Ectodermal cell (in vitro differentiated cells): ENCODE data around the gene CTNNBL1.

ENCODE experiments used
- H3K27ac ChIP-seq: 2 replicates; pipeline ENCODE4 v1.7.0; 2013; ENCODE audit warnings: mild to moderate bottlenecking, low read depth, low read length; ENCODE audit not compliant: insufficient read depth, poor library complexity, severe bottlenecking
- H3K27me3 ChIP-seq: 2 replicates; pipeline ENCODE4 v1.7.0; 2013; ENCODE audit warnings: mild to moderate bottlenecking, low read length; ENCODE audit not compliant: insufficient read depth, control insufficient read depth, poor library complexity, severe bottlenecking
- H3K36me3 ChIP-seq: one replicate; pipeline ENCODE4 v1.7.0; 2013; ENCODE audit warnings: low read length; ENCODE audit not compliant: control insufficient read depth, insufficient read depth
- H3K4me1 ChIP-seq: one replicate; pipeline ENCODE4 v1.7.0; 2013; ENCODE audit warnings: low read length; ENCODE audit not compliant: control insufficient read depth, insufficient read depth
- H3K4me3 ChIP-seq: 2 replicates; pipeline ENCODE4 v1.7.0; 2013; ENCODE audit warnings: low read depth, low read length, control low read depth; ENCODE audit not compliant: insufficient read depth
- H3K9me3 ChIP-seq: 2 replicates; pipeline ENCODE4 v1.7.0; 2013; ENCODE audit warnings: mild to moderate bottlenecking, low read length, moderate library complexity; ENCODE audit not compliant: control insufficient read depth
- WGBS, 2 experiments: methylation state at CpG; one replicate each; pipeline ENCODE4 v1.1.7; 2013; ENCODE audit warnings: missing lambda C conversion rate in 2 of 2; 5-methylcytosine and 5-hydroxymethylcytosine counted together

CTNNBL1 gene

DNA sequence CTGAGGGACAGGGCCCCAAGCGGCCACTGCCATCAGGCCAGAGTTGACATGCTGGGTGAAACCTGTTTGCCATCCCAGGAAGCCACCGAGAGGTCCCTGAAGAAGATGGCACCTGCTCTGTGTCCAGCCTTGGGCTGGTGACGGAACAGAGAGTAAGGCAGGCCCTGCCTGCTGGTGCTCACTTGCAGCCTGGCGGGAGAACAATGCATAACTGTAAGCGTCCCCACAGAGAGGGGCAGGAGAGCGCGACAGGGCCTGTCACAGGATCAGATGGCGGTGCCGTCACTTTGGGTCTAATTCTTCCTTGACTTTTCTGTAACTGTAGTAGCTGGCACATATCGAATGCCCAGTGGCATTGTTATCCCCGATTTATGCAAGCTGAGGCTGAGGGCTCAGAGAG is 180.1 kb downstream of the CTNNBL1 start:
- peaks cover 11% of the 10 kb centered on the region for H3K4me1 ChIP-seq
- H3K9me3 ChIP-seq: no peaks in the 10 kb centered on the region
- whole genome bisulfite sequencing, 2 experiments: 84 to 87% methylated on average over 11 of the region's 11 CpGs
- no peaks in the 10 kb centered on the region for H3K27me3 ChIP-seq
- no peak overlapping the region for H3K27ac ChIP-seq
- peaks cover 5% of the 10 kb centered on the region for H3K36me3 ChIP-seq
- H3K4me3 ChIP-seq: no peak overlapping the region

DNA sequence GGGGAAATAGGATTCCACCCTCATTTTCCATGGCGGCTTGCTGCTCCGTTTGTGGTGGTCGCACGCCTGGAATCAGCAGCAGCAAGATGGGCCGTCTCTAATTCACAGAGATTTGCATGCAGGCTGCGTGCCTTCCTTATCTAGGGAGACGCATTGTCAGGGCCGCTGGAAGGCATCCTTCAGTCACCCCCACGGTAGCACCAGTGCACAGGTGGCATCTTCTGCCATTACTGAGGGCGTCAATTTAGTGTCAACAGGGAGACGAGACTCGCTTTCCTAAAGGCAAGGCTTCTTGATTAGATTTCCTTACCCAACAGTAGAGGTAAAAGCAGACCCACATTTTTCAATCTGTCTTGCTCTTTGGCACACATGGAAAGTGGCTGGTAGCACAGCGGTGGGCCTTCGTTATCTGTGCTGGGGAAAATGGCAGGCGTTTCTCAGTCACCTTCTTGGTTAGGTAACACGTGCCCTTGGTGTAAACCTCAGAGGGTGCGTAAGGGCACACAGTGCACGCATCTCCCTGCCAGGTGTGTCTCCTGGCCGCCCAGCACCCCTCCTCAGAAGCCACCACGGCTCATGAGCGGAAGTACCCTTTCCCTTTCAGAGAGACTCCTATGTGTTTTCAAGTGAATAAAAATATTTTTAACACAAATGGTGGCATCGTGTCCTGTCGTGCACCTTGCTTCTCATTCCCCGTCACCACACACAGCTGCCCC is 181.8 kb downstream of the CTNNBL1 start:
- 95% methylated on average over 24 of the region's 24 CpGs for WGBS, 2 experiments

GRCh38 chr20:37876863-37877262 is 183.0 kb downstream of the CTNNBL1 start:
- Histone ChIP-seq H3K27ac (no peak overlapping the region), H3K27me3 (no peaks in the 10 kb centered on the region), H3K36me3 (peaks cover 5% of the 10 kb centered on the region), H3K4me3 (no peak overlapping the region), H3K9me3 (no peaks in the 10 kb centered on the region), H3K4me1 (no peaks in the 10 kb centered on the region)
- 90 to 94% methylated on average over 7 of the region's 7 CpGs for WGBS, 2 experiments

More for the DNA sequence above, 181.8 kb downstream of the CTNNBL1 start:
- Histone ChIP-seq H3K27ac (no peak overlapping the region), H3K4me3 (no peak overlapping the region), H3K27me3 (no peaks in the 10 kb centered on the region), H3K9me3 (no peaks in the 10 kb centered on the region), H3K4me1 (no peaks in the 10 kb centered on the region), H3K36me3 (peaks cover 5% of the 10 kb centered on the region)

DNA sequence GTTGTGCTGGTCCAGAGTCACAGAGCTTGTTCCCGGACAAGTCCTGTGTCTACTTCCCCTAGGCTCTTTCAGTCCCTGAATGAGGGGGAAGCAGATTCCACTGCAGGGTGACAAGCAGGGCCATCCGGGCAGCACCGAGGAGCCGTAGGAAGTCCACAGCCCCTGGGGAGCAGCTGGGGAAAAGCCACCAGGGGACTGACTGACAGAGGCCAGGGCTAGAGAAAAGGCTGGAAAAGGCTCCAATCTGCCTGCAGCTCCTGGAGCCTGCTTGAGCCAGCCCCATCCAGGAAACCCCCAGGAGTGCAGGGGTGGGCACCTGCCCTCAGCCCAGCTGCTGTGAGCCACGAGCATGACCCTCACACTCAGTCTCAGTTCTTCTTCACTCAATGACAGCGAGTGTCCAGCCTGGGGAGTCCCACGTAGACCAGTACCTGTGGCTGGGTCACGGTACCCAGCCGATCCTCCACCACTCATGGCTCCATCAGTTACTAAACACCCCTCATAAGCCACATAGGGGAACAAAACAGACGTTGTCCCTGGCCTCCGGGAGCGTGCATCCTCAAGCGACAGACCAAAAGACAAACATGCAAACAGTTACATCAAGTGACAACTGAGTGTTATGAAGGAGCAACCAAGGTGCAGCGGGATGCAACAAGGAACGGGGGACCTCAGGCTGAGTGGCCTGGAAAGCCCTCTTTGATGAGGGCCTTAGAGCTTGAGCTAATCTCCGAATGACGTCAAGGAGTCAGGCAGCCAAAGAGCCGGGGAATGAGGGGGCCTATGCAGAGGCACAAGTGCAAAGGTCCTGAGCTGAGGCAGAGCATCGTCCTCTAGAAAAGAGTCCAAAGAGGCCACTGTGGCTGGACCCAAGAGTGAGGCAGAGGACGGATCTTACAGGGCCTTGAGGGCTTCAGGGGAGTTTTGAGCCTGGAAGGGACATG is 184.3 kb downstream of the CTNNBL1 start:
- 91 to 93% methylated on average over 20 of the region's 20 CpGs for WGBS, 2 experiments

DNA sequence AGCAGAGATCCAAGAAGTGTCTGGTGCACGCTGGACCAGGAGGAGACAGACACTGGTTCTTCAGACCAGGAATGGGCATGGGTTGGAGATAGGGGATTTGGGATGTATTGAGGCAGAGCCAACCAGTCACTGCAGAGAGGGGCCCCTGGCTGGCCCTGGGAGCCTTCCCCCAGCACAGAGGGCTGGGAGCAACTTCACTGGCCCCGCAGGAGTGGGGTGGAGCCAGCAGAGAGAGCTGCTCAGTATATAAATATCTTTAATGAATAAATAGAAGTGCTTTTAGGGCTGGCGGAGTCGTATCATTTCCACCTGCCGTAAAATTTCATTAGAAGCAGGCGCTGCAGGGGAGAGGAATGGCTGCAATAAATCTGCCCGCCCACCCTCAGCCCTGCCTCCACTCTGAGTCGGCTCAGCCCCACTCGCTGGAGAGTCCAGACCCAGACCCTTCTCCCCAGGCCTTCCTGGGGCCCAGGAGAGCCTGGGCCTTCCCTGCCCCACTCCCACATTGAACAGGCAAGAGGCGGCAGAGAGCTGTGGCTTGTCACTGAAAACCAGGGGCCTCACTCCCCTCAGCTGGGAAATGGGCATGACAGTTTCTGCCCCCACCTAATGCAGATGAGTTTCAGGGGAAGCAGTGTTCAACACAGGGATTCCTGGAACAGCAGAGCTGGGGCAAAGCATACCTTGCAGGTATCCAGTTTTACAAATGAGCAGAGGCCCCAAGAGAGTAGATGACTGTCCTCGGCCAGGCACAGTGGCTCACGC is 185.2 kb downstream of the CTNNBL1 start:
- no peaks in the 10 kb centered on the region for H3K36me3 ChIP-seq
- peaks cover 7% of the 10 kb centered on the region for H3K4me1 ChIP-seq
- H3K9me3 ChIP-seq: no peaks in the 10 kb centered on the region
- no peak overlapping the region for H3K4me3 ChIP-seq
- 92 to 93% methylated on average over 11 to 12 of the region's 12 CpGs for WGBS, 2 experiments
- no peak overlapping the region for H3K27ac ChIP-seq
- H3K27me3 ChIP-seq: no peaks in the 10 kb centered on the region

More for the DNA sequence above, 184.3 kb downstream of the CTNNBL1 start:
- Histone ChIP-seq H3K4me1 (peaks cover 5% of the 10 kb centered on the region), H3K27me3 (no peaks in the 10 kb centered on the region), H3K27ac (no peak overlapping the region), H3K36me3 (peaks cover 5% of the 10 kb centered on the region), H3K9me3 (no peaks in the 10 kb centered on the region), H3K4me3 (no peak overlapping the region)

DNA sequence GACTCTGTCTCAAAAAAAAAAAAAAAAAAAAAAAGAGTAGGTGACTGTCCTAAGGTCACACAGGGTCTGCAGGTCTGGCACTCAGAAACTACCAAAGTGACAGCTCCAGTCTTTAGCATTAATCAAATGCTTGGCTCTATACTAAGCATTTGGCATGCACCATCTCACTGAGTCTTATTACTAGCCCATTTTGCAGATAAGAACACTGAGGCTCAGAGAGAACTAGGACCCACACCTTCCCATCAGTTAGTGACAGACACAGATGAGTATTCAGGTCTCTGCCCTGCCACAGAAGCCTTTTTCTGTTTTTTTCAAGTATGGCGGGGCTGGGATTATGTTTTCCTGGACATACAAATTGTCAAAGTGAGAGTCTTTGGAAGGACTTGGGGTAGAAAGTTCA is 186.0 kb downstream of the CTNNBL1 start:
- H3K36me3 ChIP-seq: no peaks in the 10 kb centered on the region
- H3K4me1 ChIP-seq: peaks cover 7% of the 10 kb centered on the region
- H3K27me3 ChIP-seq: no peaks in the 10 kb centered on the region
- no peaks in the 10 kb centered on the region for H3K9me3 ChIP-seq
- no peak overlapping the region for H3K4me3 ChIP-seq
- WGBS, 2 experiments: 89 to 97% methylated on average over 1 of the region's 1 CpG
- H3K27ac ChIP-seq: no peak overlapping the region

GRCh38 chr20:37880726-37881591 is 187.1 kb downstream of the CTNNBL1 start:
- Histone ChIP-seq H3K36me3 (no peaks in the 10 kb centered on the region), H3K4me1 (peaks cover 7% of the 10 kb centered on the region), H3K9me3 (no peaks in the 10 kb centered on the region), H3K27ac (no peak overlapping the region), H3K4me3 (no peak overlapping the region), H3K27me3 (no peaks in the 10 kb centered on the region)
- WGBS, 2 experiments: 91% methylated on average over 18 of the region's 18 CpGs

- Histone ChIP-seq H3K27me3 (no peaks in the 10 kb centered on the region), H3K27ac (no peak overlapping the region), H3K9me3 (no peaks in the 10 kb centered on the region), H3K4me1 (peaks cover 7% of the 10 kb centered on the region), H3K4me3 (no peak overlapping the region), H3K36me3 (no peaks in the 10 kb centered on the region)
- WGBS, 2 experiments: 92% methylated on average over 22 of the region's 22 CpGs
These were observed 187.9 kb downstream of the CTNNBL1 start for GRCh38 chr20:37881601-37882343.
